ENCODE results near the gene SLC8A2.
A peak's percentile ranks its signal among the peaks of the same experiment; 100 is the strongest.

SLC8A2 gene

GRCh38 chr19:47447470-47448359, 24.0 kb downstream of the SLC8A2 start:
- DNase-seq: peak; percentile 87 to 92
- TF ChIP-seq GATA1 (IDR thresholded peaks at IDR 0.05; ENCODE audit: low read depth, low read length): no peak

GRCh38 chr19:47446534-47447469, 24.9 kb downstream of the SLC8A2 start:
- DNase-seq: peak; percentile 65 to 76
- TF ChIP-seq POLR2A (IDR thresholded peaks at IDR 0.05; ENCODE audit: low read length): no peak
- no peak for TF ChIP-seq GATA1 (IDR thresholded peaks at IDR 0.05; ENCODE audit: low read depth, low read length)

GRCh38 chr19:47445937-47446402, 25.7 kb downstream of the SLC8A2 start:
- no peak for TF ChIP-seq GATA1 (IDR thresholded peaks at IDR 0.05; ENCODE audit: low read depth, low read length)
- TF ChIP-seq POLR2A (IDR thresholded peaks at IDR 0.05; ENCODE audit: low read length): no peak
- DNase-seq: peak; percentile 16 to 36

GRCh38 chr19:47445527-47445926, 26.2 kb downstream of the SLC8A2 start:
- TF ChIP-seq GATA1 (IDR thresholded peaks at IDR 0.05; ENCODE audit: low read depth, low read length) (no peak), POLR2A (IDR thresholded peaks at IDR 0.05; ENCODE audit: low read length) (no peak)
- no peak for DNase-seq

- peak in 1 of 2 experiments; percentile 14 for DNase-seq
- TF ChIP-seq GATA1 (IDR thresholded peaks at IDR 0.05; ENCODE audit: low read depth, low read length) (no peak), POLR2A (IDR thresholded peaks at IDR 0.05; ENCODE audit: low read length) (no peak)
Measured at GRCh38 chr19:47444388-47444821, 27.3 kb downstream of the SLC8A2 start.

- TF ChIP-seq GATA1 (IDR thresholded peaks at IDR 0.05; ENCODE audit: low read depth, low read length): no peak
- no peak for TF ChIP-seq POLR2A (IDR thresholded peaks at IDR 0.05; ENCODE audit: low read length)
- DNase-seq: no peak
Measured at GRCh38 chr19:47443331-47443730, 28.4 kb downstream of the SLC8A2 start.

- TF ChIP-seq GATA1 (IDR thresholded peaks at IDR 0.05; ENCODE audit: low read depth, low read length): no peak
- no peak for TF ChIP-seq POLR2A (IDR thresholded peaks at IDR 0.05; ENCODE audit: low read length)
- DNase-seq: no peak
Measured at GRCh38 chr19:47438793-47439220, 32.9 kb downstream of the SLC8A2 start.

- DNase-seq: no peak
- no peak for TF ChIP-seq GATA1 (IDR thresholded peaks at IDR 0.05; ENCODE audit: low read depth, low read length)
- no peak for TF ChIP-seq POLR2A (IDR thresholded peaks at IDR 0.05; ENCODE audit: low read length)
Measured at GRCh38 chr19:47437500-47437899, 34.2 kb downstream of the SLC8A2 start.

GRCh38 chr19:47436712-47437401, 34.8 kb downstream of the SLC8A2 start:
- no peak for TF ChIP-seq POLR2A (IDR thresholded peaks at IDR 0.05; ENCODE audit: low read length)
- TF ChIP-seq GATA1 (IDR thresholded peaks at IDR 0.05; ENCODE audit: low read depth, low read length): no peak
- peak; percentile 75 to 89 for DNase-seq

GRCh38 chr19:47435883-47436417, 35.7 kb downstream of the SLC8A2 start:
- no peak for DNase-seq
- TF ChIP-seq GATA1 (IDR thresholded peaks at IDR 0.05; ENCODE audit: low read depth, low read length) (no peak), POLR2A (IDR thresholded peaks at IDR 0.05; ENCODE audit: low read length) (no peak)

GRCh38 chr19:47435196-47435595, 36.5 kb downstream of the SLC8A2 start:
- DNase-seq: no peak
- TF ChIP-seq POLR2A (IDR thresholded peaks at IDR 0.05; ENCODE audit: low read length) (no peak), GATA1 (IDR thresholded peaks at IDR 0.05; ENCODE audit: low read depth, low read length) (no peak)

GRCh38 chr19:47434088-47434487, 37.6 kb downstream of the SLC8A2 start:
- no peak for TF ChIP-seq GATA1 (IDR thresholded peaks at IDR 0.05; ENCODE audit: low read depth, low read length)
- TF ChIP-seq POLR2A (IDR thresholded peaks at IDR 0.05; ENCODE audit: low read length): no peak
- DNase-seq: no peak

GRCh38 chr19:47433121-47433520, 38.6 kb downstream of the SLC8A2 start:
- DNase-seq: no peak
- no peak for TF ChIP-seq GATA1 (IDR thresholded peaks at IDR 0.05; ENCODE audit: low read depth, low read length)
- no peak for TF ChIP-seq POLR2A (IDR thresholded peaks at IDR 0.05; ENCODE audit: low read length)

All from erythroblast (primary cell).